Measurements from ENCODE around the gene MAPK12. TPM values are rescaled to one million over a fixed set of nuclear protein-coding genes. Genes with fewer than 3 reads are reported as not detected.

MAPK12 gene
- total RNA-seq, 1 experiment from 2014 or later: 10.9 TPM

- no peak for DNase-seq (ENCODE audit: low read depth, low spot score)
- in situ Hi-C loops (cut with HindIII; ENCODE audit: low pct_unique_long_range_greater_than_20kb, low sequenced_read_pairs): no loop called here
These were observed 11.9 kb downstream of the MAPK12 start for GRCh38 chr22:50249341-50250248.

DNA sequence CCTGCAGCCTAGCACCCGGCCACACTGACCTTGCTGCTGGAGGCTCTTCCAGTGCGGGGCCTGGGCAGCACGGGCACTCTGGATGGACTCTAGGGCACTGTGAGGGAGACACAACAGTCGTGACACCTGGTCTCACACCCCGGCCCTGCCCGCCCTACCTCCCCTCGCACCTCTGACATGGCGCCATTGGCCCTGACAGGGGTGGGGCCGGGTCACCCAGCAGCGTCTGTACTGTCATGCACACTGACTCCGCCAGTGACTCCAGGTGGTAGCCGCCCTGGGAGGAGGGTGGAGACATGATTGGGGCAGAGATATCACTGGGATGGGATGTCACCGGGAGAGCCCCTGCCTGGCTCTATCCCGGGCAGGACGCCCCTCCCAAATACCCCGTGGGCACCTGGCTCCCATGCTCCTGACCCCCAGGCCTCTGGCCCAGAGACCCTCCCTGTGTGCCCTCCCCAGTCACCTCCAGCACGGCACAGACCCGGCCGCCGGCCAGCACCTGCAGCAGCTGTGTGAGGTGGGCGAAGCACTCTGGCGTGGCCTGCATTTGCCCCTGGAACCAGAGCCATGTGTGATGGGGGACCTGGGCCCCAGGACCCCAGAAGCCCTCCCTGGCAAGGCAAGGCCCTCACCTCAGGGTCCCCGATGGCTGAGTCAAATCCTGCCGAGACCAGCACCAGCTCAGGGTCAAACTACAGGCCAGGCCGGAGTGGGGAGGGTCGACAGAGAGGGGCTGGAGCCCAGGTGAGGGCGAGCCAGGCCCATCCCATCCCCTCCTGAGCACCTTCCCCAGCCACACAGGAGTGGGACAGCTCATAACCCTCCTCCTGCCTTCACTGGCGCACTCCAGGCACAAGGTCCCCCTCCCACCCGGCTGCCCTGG lies 13.0 kb downstream of the MAPK12 start:
- in situ Hi-C loops (cut with HindIII; ENCODE audit: low pct_unique_long_range_greater_than_20kb, low sequenced_read_pairs): no loop called here
- no peak for DNase-seq (ENCODE audit: low read depth, low spot score)

- in situ Hi-C loops (cut with HindIII; ENCODE audit: low pct_unique_long_range_greater_than_20kb, low sequenced_read_pairs): no loop called here
- peak; percentile 76 for DNase-seq (ENCODE audit: low read depth, low spot score)
These were observed 13.7 kb downstream of the MAPK12 start for GRCh38 chr22:50247748-50248147.

GRCh38 chr22:50246242-50247175 lies 15.0 kb downstream of the MAPK12 start:
- in situ Hi-C loops (cut with HindIII; ENCODE audit: low pct_unique_long_range_greater_than_20kb, low sequenced_read_pairs): no loop called here
- no peak for DNase-seq (ENCODE audit: low read depth, low spot score)

DNA sequence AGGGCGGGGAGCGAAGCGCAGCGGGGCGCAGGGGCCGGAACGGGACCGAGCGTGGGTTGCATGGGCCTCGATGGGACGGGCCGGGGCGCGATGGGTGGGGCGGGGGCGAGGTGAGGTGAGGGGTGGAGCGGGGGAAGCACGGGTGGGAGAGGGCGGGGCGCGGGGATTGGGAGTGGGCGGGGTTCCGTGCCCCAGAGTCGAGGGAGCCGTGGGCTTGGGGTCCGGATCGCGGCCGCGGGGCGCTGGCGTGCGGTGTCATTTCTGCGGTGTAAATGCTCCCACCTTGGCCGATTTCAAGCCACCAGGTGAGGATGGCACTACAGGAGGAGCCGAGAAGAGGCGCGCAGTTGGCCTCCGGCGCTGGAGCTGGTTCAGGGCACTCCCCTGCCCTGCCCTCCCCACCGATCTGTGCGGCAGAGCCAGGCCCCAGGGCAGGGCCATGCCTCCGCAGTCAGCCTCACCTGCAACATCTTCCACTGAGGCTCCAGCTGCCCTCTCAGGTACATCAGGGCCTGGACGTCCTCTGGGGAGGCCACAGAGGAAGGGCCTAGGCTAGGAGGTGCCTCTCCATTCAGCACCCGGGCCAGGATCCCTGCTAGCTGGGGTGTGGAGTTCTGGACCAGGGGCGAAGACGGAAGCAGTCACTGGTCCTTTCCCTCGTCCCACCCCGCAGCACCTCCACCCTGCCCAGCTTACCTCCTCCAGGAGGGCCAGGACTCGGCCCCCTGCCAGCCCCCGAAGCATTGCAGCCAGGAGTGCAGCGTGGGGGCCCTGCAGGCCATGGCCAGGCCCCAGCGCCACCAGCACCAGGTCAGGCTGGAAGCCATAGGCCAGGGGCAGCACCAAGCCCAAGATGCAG lies 16.0 kb downstream of the MAPK12 start:
- in situ Hi-C loops (cut with HindIII; ENCODE audit: low pct_unique_long_range_greater_than_20kb, low sequenced_read_pairs): no loop called here
- DNase-seq (ENCODE audit: low read depth, low spot score): no peak

DNA sequence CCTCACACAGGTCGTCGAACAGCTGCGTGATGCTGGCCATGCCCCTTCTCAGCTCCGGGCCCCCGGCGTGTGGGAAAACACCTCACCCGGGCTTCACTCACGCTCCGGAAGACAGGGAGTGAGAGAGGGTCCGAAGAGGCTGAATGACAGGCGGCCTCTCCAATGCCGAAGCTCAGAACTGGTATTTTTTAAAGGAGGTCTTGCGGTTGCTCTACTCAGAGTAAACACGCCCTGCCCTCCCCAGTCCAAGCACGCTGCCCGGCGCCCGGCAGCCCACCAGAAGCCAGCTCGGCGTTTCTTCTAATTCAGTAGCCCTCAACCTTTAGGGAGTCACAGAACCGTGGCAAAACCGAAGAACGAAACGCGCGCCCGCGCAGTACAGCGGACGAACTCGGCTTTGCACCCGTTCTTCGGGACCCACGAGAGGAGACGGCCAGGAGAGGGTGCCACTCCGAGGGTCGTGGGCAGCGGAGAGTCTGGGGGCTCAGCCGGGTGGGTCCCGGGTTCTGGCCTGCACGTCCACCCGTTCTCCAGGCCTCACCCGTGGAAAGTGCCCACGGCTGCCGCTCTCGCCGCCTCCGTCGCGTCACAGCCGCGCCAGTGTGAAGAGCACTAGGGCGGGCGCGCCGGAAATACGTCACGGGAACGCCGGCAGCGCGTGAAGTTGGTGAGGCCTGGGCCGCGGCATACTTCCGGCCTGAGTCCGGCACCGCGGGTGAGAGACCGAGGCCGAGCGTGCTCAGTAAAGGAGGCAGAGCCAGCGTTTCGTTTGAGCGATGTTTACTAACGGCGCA lies 16.9 kb downstream of the MAPK12 start, which contains the start of gene TUBGCP6:
TUBGCP6 (minus strand) TSS at position 604 of the 794 bp plus-strand sequence; CDS start at position 40, 564 bp downstream.
- in situ Hi-C loops (cut with HindIII; ENCODE audit: low pct_unique_long_range_greater_than_20kb, low sequenced_read_pairs): no loop called here
- peak; percentile 91 for DNase-seq (ENCODE audit: low read depth, low spot score)

DNA sequence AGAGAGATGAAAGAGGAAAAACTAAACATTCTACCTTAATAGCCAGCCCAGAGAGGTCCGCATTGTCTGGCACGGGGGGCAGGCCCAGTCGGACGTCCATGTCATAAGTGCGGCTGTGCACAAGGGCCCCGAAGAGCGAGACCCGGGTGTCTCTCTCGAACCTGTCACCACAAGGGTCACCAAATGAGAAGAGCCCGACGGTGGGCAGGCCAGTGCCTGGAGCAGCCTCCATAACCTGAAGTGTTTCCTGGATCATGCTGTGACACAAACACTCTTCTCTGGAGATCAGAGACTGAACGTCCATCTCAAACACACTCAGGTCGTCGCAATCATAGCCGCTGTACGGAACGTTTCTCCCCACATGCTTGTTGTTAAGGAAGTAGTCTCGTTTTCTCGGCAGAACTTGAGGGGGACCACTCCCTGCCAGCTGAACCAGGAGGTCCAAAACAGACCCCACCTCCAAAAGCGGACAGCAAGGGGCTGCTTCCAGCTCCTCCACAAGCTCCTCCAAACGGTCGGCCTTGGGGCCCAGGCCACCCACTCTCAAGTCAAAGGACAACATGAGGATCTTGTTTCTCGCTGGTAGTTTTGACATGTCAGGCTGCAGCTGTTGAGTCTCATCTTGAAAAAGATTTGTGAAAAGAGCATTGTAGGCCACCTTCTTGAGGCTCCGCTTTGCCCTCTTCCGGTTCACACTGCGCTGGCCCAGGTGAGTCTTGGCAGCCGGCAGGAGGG lies 17.6 kb downstream of the MAPK12 start:
- no peak for DNase-seq (ENCODE audit: low read depth, low spot score)
- in situ Hi-C loops (cut with HindIII; ENCODE audit: low pct_unique_long_range_greater_than_20kb, low sequenced_read_pairs): no loop called here

- in situ Hi-C loops (cut with HindIII; ENCODE audit: low pct_unique_long_range_greater_than_20kb, low sequenced_read_pairs): no loop called here
- DNase-seq (ENCODE audit: low read depth, low spot score): no peak
These were observed 19.0 kb downstream of the MAPK12 start for GRCh38 chr22:50242406-50242949.

DNA sequence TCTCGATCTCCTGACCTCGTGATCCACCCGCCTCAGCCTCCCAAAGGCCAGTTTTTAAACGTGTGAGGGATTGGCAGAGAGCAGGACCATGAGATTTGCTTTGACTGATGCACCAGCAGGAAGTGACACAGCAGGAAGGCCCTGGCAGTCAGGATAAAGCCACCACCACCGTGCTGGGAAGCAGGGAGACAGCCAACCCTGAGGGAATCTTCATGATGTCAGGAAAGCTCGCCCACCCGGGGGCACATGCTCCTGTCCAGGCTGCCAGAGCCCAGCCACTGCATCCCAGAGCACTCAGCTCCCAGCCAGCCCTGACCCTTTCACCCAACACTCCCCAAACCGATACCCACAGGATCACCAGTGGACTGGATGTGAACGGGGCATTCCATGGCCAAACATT lies 22.7 kb downstream of the MAPK12 start:
- no peak for DNase-seq (ENCODE audit: low read depth, low spot score)
- in situ Hi-C loops (cut with HindIII; ENCODE audit: low pct_unique_long_range_greater_than_20kb, low sequenced_read_pairs): no loop called here

DNA sequence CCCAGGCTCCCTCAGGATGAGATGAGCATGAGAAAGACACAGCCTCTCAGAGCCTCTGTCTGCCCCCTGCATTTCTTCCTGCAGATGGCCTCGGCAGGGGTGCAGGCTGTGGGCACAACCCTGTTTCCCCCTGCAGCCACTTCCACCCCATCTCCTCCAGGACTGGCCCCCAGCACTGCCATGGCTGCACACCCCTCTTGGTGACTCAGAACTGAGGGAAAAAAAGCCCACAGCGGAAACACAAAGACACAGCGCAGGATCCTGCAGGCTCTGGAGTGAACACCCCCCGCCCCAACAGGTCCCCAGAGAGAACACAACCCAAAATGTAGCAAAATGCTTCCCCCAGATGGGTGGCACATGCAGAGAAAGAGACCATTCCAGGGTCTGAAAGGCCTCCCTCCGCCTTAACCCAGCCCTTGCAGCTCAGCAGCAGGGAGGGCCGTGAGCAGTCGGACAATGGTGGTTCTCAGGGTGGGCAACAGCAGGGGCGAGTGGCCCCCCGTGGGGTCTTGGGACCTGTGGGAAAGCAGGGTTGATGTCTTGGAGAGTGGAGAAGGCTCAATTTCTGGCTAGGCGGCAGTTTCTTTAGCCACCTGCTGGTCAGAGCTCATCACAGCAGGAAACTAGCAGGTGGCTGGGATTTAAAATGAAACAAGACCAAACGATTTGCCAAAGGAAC lies 24.6 kb downstream of the MAPK12 start:
- DNase-seq (ENCODE audit: low read depth, low spot score): peak; percentile 40
- in situ Hi-C loops (cut with HindIII; ENCODE audit: low pct_unique_long_range_greater_than_20kb, low sequenced_read_pairs): no loop called here

- in situ Hi-C loops (cut with HindIII; ENCODE audit: low pct_unique_long_range_greater_than_20kb, low sequenced_read_pairs): no loop called here
- DNase-seq (ENCODE audit: low read depth, low spot score): no peak
These were observed 28.3 kb downstream of the MAPK12 start for GRCh38 chr22:50233223-50233622.

GRCh38 chr22:50232481-50233151 lies 28.9 kb downstream of the MAPK12 start:
- in situ Hi-C loops (cut with HindIII; ENCODE audit: low pct_unique_long_range_greater_than_20kb, low sequenced_read_pairs): no loop called here
- no peak for DNase-seq (ENCODE audit: low read depth, low spot score)

- in situ Hi-C loops (cut with HindIII; ENCODE audit: low pct_unique_long_range_greater_than_20kb, low sequenced_read_pairs): no loop called here
- DNase-seq (ENCODE audit: low read depth, low spot score): no peak
These were observed 32.1 kb downstream of the MAPK12 start for GRCh38 chr22:50229370-50229769.

- no peak for DNase-seq (ENCODE audit: low read depth, low spot score)
- in situ Hi-C loops (cut with HindIII; ENCODE audit: low pct_unique_long_range_greater_than_20kb, low sequenced_read_pairs): no loop called here
These were observed 33.1 kb downstream of the MAPK12 start for GRCh38 chr22:50228366-50228765.

Measured in SK-MEL-5 (cell line).